A673 (cell line): ENCODE measurements around the gene CLASRP. TPM values are rescaled to one million over a fixed set of nuclear protein-coding genes. Genes with fewer than 3 reads are reported as not detected.

ENCODE experiments used
- BruUV-seq: library from RNA; stranded (reverse); fragments of 400-500 nt; replicated peaks from 2 replicates; lab custom pipeline; 2021; lab: Mats Ljungman, UMichigan
- CTCF ChIA-PET: fragments of 300-600 bp; sonication (Branson Sonifier 250); formaldehyde crosslinking; loops from one replicate; lab custom pipeline; 2022; ENCODE audit warnings: antibody characterized with exemption; lab: Charles Lee
- POLR2A ChIA-PET: fragments of 300-600 bp; sonication (Branson Sonifier 250); formaldehyde crosslinking; loops from one replicate; lab custom pipeline; 2022; ENCODE audit warnings: antibody characterized with exemption; ENCODE audit not compliant: low non-redundant PET; lab: Charles Lee
- DNase-seq: peaks from one replicate; pipeline ENCODE4 v3.0.0-alpha.2; 2015; ENCODE audit warnings: low spot score
- H3K27ac ChIP-seq: fragments of 200-600 bp; sonication (generic); 2 replicates; pipeline ENCODE4 v1.5.1; 2016; ENCODE audit warnings: mixed run types, low read depth, mild to moderate bottlenecking, mixed read lengths, antibody characterized with exemption, low read length; ENCODE audit not compliant: poor library complexity, severe bottlenecking
- H3K27me3 ChIP-seq: fragments of 200-600 bp; sonication (generic); replicated peaks from 2 replicates; pipeline ENCODE4 v1.6.1; 2017; ENCODE audit warnings: mixed run types, low read depth, mild to moderate bottlenecking, mixed read lengths, antibody characterized with exemption, low read length; ENCODE audit not compliant: insufficient read depth, poor library complexity
- H3K36me3 ChIP-seq: fragments of 200-600 bp; sonication (generic); 2 replicates; pipeline ENCODE4 v1.6.1; 2016; ENCODE audit warnings: mixed run types, mild to moderate bottlenecking, mixed read lengths, antibody characterized with exemption, low read length; ENCODE audit not compliant: insufficient read depth, poor library complexity, severe bottlenecking
- H3K4me1 ChIP-seq: fragments of 200-600 bp; sonication (generic); 2 replicates; pipeline ENCODE4 v1.6.1; 2017; ENCODE audit warnings: mixed run types, mild to moderate bottlenecking, mixed read lengths, antibody characterized with exemption, low read length; ENCODE audit not compliant: insufficient read depth, poor library complexity, severe bottlenecking
- H3K4me3 ChIP-seq: fragments of 200-600 bp; sonication (generic); 2 replicates; pipeline ENCODE4 v1.5.1; 2016; ENCODE audit warnings: low read depth, mixed run types, mild to moderate bottlenecking, mixed read lengths, low read length; ENCODE audit not compliant: poor library complexity, severe bottlenecking
- H3K9me3 ChIP-seq: fragments of 200-600 bp; sonication (generic); 2 replicates; pipeline ENCODE4 v1.6.1; 2016; ENCODE audit warnings: mixed run types, low read depth, mild to moderate bottlenecking, mixed read lengths, antibody characterized with exemption, low read length; ENCODE audit not compliant: poor library complexity, severe bottlenecking
- EZH2 ChIP-seq: fragments of 200-600 bp; sonication (generic); IDR thresholded peaks from 2 replicates; pipeline ENCODE4 v1.6.1; 2017; ENCODE audit warnings: borderline replicate concordance, low read depth, mild to moderate bottlenecking, mixed read lengths, antibody characterized with exemption, low read length; ENCODE audit not compliant: poor library complexity, severe bottlenecking
- intact Hi-C: fragments of 100-400 bp; cut with micrococcal nuclease; formaldehyde crosslinking; loops from one replicate; pipeline ENCODE4 v1.10.0; 2022; ENCODE audit not compliant: unreplicated experiment
- total RNA-seq: library from RNA; stranded (reverse); gene quantifications from 2 replicates; pipeline ENCODE4 v1.2.3, GENCODE V29; 2021
- TF ChIP-seq, protein P1 (sequence below): fragments of 300-800, 200-600 bp; sonication (generic); conservative IDR thresholded peaks from 2 replicates; pipeline ENCODE4 v1.5.1; 2017; ENCODE audit warnings: low read depth, mild to moderate bottlenecking, antibody characterized with exemption, low read length, moderate library complexity, mixed read lengths

The CLASRP gene
- total RNA-seq, 1 experiment from 2014 or later: 104 TPM

DNA sequence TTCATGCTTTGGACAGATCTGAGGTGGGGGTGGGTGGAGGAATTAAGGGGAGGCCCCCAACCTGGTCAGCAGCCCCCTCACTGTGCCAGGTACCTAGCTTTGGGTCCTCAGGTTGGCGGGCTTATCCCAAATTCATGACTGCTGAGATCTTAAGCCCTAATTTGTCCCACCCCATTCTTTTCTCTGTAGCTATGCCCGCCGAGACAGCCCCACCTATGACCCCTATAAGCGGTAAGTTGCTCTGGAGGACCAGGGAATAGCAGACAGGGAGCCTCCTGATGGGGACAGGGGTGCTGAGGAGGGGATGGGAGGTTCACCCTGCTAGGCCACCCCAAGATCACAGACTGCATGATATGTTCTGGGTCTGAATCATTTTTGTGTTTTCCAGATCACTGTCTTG is 23.1 kb downstream of the CLASRP start:
- Histone ChIP-seq H3K4me1 (no peaks in the 10 kb centered on the region), H3K36me3 (peaks cover 67% of the 10 kb centered on the region), H3K4me3 (no peak overlapping the region), H3K27ac (no peak overlapping the region), H3K9me3 (no peaks in the 10 kb centered on the region), H3K27me3 (no peaks in the 10 kb centered on the region)
- intact Hi-C loops: no loop called here
- ChIA-PET CTCF (no interaction called here), POLR2A (no interaction called here)
- no TSS peak for BruUV-seq
- TF ChIP-seq, protein P1, sequence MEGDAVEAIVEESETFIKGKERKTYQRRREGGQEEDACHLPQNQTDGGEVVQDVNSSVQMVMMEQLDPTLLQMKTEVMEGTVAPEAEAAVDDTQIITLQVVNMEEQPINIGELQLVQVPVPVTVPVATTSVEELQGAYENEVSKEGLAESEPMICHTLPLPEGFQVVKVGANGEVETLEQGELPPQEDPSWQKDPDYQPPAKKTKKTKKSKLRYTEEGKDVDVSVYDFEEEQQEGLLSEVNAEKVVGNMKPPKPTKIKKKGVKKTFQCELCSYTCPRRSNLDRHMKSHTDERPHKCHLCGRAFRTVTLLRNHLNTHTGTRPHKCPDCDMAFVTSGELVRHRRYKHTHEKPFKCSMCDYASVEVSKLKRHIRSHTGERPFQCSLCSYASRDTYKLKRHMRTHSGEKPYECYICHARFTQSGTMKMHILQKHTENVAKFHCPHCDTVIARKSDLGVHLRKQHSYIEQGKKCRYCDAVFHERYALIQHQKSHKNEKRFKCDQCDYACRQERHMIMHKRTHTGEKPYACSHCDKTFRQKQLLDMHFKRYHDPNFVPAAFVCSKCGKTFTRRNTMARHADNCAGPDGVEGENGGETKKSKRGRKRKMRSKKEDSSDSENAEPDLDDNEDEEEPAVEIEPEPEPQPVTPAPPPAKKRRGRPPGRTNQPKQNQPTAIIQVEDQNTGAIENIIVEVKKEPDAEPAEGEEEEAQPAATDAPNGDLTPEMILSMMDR: no peak
- no peak for TF ChIP-seq EZH2
- no peak for DNase-seq

DNA sequence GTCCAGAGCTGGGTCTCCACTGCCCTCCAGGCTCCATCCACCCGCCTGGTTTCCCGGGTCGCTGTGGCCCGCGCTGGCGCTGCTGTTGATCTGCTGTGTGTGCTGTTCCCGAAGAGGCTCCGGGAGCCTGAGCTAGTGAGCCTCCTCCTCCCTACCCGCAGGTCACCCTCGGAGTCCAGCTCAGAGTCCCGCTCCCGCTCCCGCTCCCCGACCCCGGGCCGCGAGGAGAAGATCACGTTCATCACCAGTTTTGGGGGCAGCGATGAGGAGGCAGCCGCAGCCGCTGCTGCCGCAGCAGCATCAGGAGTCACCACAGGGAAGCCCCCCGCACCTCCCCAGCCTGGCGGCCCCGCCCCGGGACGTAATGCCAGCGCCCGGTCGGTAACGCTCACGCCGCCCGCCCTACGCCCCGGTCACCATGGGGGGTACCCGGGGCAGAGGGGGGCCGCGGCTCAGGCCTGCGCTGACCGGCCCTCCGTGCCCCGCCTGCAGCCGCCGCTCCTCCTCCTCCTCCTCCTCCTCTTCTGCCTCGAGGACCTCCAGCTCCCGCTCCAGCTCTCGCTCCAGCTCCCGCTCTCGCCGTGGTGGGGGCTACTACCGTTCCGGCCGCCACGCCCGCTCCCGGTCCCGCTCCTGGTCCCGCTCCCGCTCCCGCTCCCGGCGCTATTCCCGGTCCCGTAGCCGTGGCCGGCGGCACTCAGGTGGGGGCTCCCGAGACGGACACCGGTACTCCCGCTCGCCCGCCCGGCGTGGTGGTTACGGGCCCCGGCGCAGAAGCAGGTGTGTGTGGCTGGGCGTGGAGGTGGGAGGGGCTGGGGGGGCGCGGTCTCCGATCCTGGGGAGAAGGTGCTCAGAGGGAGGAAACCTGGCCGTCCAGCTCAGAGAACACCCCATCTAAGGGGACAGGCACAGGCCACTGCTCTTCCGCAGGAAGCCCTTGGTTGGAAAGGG is 25.3 kb downstream of the CLASRP start:
- POLR2A ChIA-PET: no interaction called here
- CTCF ChIA-PET: interaction anchor here (0.6 to 0.7 kb wide), 2 partner anchors 93 to 246 kb away, joined by 3 to 7 read pairs; no protein-coding TSS in a partner anchor

DNA sequence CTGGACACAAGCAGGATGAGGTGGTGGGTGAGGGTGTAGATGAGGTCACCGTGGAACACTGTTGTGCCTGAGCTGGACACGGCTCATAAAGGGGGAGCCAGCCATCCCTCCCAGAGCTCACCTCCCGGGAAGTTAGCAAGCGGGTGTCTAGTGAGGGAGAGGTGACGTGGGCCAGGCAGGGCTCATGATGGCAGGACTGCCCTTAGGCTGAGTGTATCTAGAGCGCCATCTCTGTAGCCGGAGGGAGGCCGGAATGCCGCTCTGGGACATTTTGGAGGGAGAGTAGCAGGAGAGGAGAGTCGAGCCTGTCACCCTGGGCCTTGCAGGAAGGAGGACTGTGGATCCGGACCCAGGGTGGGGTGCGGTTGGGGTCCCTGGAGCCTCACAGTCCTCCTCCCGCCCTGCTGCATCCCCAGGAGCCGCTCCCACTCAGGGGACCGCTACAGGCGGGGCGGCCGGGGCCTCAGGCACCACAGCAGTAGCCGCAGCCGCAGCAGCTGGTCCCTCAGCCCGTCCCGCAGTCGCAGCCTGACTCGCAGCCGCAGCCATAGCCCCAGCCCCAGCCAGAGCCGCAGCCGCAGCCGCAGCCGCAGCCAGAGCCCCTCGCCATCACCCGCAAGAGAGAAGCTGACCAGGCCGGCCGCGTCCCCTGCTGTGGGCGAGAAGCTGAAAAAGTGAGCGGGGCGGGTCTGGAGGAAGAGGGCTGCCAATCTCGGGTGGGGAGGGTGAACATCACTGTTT is 28.2 kb downstream of the CLASRP start:
- no peaks in the 10 kb centered on the region for H3K4me1 ChIP-seq
- H3K36me3 ChIP-seq: peaks cover 53% of the 10 kb centered on the region
- H3K4me3 ChIP-seq: no peak overlapping the region
- no TSS peak for BruUV-seq
- ChIA-PET POLR2A (no interaction called here), CTCF (no interaction called here)
- H3K9me3 ChIP-seq: no peaks in the 10 kb centered on the region
- no peak for DNase-seq
- intact Hi-C loops: no loop called here
- no peaks in the 10 kb centered on the region for H3K27me3 ChIP-seq
- no peak for TF ChIP-seq EZH2
- TF ChIP-seq, protein P1: no peak
- H3K27ac ChIP-seq: no peak overlapping the region

More for the DNA sequence above, 25.3 kb downstream of the CLASRP start:
- Histone ChIP-seq H3K4me3 (no peak overlapping the region), H3K36me3 (peaks cover 66% of the 10 kb centered on the region), H3K9me3 (no peaks in the 10 kb centered on the region), H3K27ac (no peak overlapping the region), H3K27me3 (no peaks in the 10 kb centered on the region), H3K4me1 (no peaks in the 10 kb centered on the region)
- no peak for TF ChIP-seq EZH2
- TF ChIP-seq, protein P1: no peak
- no TSS peak for BruUV-seq
- DNase-seq: no peak
- intact Hi-C loops: no loop called here
